Dedifferentiated amniotic fluid mesenchymal stem cell (primary cell): ENCODE measurements around the gene TAOK1.
"Not testable (repeated sequence)": the region's sequence is repeated elsewhere in the genome, so short reads cannot be mapped to it uniquely, and the experiment has no call there.

ENCODE experiments used
- DNase-seq: peaks from one replicate; pipeline ENCODE4 v3.0.0-alpha.2; 2016; ENCODE audit errors: extremely low spot score

Gene TAOK1

GRCh38 chr17:29445844-29446243 is 55.7 kb downstream of the TAOK1 start:
- no peak for DNase-seq

GRCh38 chr17:29449865-29450671 is 59.9 kb downstream of the TAOK1 start:
- no peak for DNase-seq

- DNase-seq: no peak
Measured at GRCh38 chr17:29451121-29451742, 61.1 kb downstream of the TAOK1 start.

GRCh38 chr17:29458066-29458465 is 67.9 kb downstream of the TAOK1 start:
- no peak for DNase-seq

GRCh38 chr17:29461483-29462206 is 71.5 kb downstream of the TAOK1 start:
- no peak for DNase-seq

- no peak for DNase-seq
Measured at GRCh38 chr17:29469276-29469675, 79.1 kb downstream of the TAOK1 start.

GRCh38 chr17:29473437-29473836 is 83.3 kb downstream of the TAOK1 start:
- not testable (repeated sequence) for DNase-seq

- DNase-seq: no peak
Measured at GRCh38 chr17:29474297-29474696, 84.1 kb downstream of the TAOK1 start.

- no peak for DNase-seq
Measured at GRCh38 chr17:29475891-29476290, 85.7 kb downstream of the TAOK1 start.

- DNase-seq: not testable (repeated sequence)
Measured at GRCh38 chr17:29480249-29480928, 90.2 kb downstream of the TAOK1 start.

GRCh38 chr17:29483503-29483902 is 93.3 kb downstream of the TAOK1 start:
- DNase-seq: no peak

GRCh38 chr17:29495011-29495410 is 104.8 kb downstream of the TAOK1 start:
- peak; percentile 71 for DNase-seq

GRCh38 chr17:29504711-29505110 is 114.5 kb downstream of the TAOK1 start:
- DNase-seq: no peak

GRCh38 chr17:29505836-29506235 is 115.7 kb downstream of the TAOK1 start:
- no peak for DNase-seq

GRCh38 chr17:29510953-29511352 is 120.8 kb downstream of the TAOK1 start:
- no peak for DNase-seq

- no peak for DNase-seq
Measured at GRCh38 chr17:29514792-29515191, 124.6 kb downstream of the TAOK1 start.

GRCh38 chr17:29518359-29518758 is 128.2 kb downstream of the TAOK1 start:
- no peak for DNase-seq

GRCh38 chr17:29524692-29525091 is 134.5 kb downstream of the TAOK1 start:
- DNase-seq: no peak

GRCh38 chr17:29526322-29526721 is 136.2 kb downstream of the TAOK1 start:
- no peak for DNase-seq

- DNase-seq: no peak
Measured at GRCh38 chr17:29533976-29534375, 143.8 kb downstream of the TAOK1 start.

- DNase-seq: no peak
Measured at GRCh38 chr17:29544066-29544465, 153.9 kb downstream of the TAOK1 start.

- DNase-seq: no peak
Measured at GRCh38 chr17:29546085-29546484, 155.9 kb downstream of the TAOK1 start.
